Measurements from ENCODE around the gene SPATA32.

Gene SPATA32

GRCh38 chr17:45227101-45227925, 34.6 kb downstream of the SPATA32 start:
- H3K4me3 ChIP-seq (ENCODE audit: control insufficient read depth, low read depth, low read length): no peak overlapping the region
- DNase-seq (ENCODE audit: low read depth): no peak
- no peak for TF ChIP-seq CTCF (IDR thresholded peaks at IDR 0.05; ENCODE audit: control insufficient read depth, insufficient read depth, low read depth, low read length, missing control alignments)

- no peak overlapping the region for H3K4me3 ChIP-seq (ENCODE audit: control insufficient read depth, low read depth, low read length)
These were observed 35.3 kb downstream of the SPATA32 start for GRCh38 chr17:45226576-45226975.

GRCh38 chr17:45225964-45226530, 35.8 kb downstream of the SPATA32 start:
- no peak for DNase-seq (ENCODE audit: low read depth)
- TF ChIP-seq CTCF (IDR thresholded peaks at IDR 0.05; ENCODE audit: control insufficient read depth, insufficient read depth, low read depth, low read length, missing control alignments): no peak

More at GRCh38 chr17:45226576-45226975, 35.3 kb downstream of the SPATA32 start:
- no peak for DNase-seq (ENCODE audit: low read depth)
- no peak for TF ChIP-seq CTCF (IDR thresholded peaks at IDR 0.05; ENCODE audit: control insufficient read depth, insufficient read depth, low read depth, low read length, missing control alignments)

GRCh38 chr17:45225051-45225700, 36.7 kb downstream of the SPATA32 start:
- DNase-seq (ENCODE audit: low read depth): no peak
- TF ChIP-seq CTCF (IDR thresholded peaks at IDR 0.05; ENCODE audit: control insufficient read depth, insufficient read depth, low read depth, low read length, missing control alignments): no peak
- H3K4me3 ChIP-seq (ENCODE audit: control insufficient read depth, low read depth, low read length): no peak overlapping the region

More at GRCh38 chr17:45225964-45226530, 35.8 kb downstream of the SPATA32 start:
- H3K4me3 ChIP-seq (ENCODE audit: control insufficient read depth, low read depth, low read length): no peak overlapping the region

- no peak for TF ChIP-seq CTCF (IDR thresholded peaks at IDR 0.05; ENCODE audit: control insufficient read depth, insufficient read depth, low read depth, low read length, missing control alignments)
- no peak for DNase-seq (ENCODE audit: low read depth)
- no peak overlapping the region for H3K4me3 ChIP-seq (ENCODE audit: control insufficient read depth, low read depth, low read length)
These were observed 37.2 kb downstream of the SPATA32 start for GRCh38 chr17:45224671-45225050.

GRCh38 chr17:45223539-45224528, 38.1 kb downstream of the SPATA32 start:
- no peak for DNase-seq (ENCODE audit: low read depth)
- H3K4me3 ChIP-seq (ENCODE audit: control insufficient read depth, low read depth, low read length): no peak overlapping the region
- no peak for TF ChIP-seq CTCF (IDR thresholded peaks at IDR 0.05; ENCODE audit: control insufficient read depth, insufficient read depth, low read depth, low read length, missing control alignments)
